T-helper 22 cell (primary cell): ENCODE measurements around the gene KANSL1.
"Not testable (repeated sequence)": the region's sequence is repeated elsewhere in the genome, so short reads cannot be mapped to it uniquely, and the experiment has no call there.

Experiments used
- DNase-seq: peaks from one replicate; pipeline ENCODE4 v3.0.0-alpha.2; 2020; ENCODE audit warnings: low read depth

Gene KANSL1

DNA sequence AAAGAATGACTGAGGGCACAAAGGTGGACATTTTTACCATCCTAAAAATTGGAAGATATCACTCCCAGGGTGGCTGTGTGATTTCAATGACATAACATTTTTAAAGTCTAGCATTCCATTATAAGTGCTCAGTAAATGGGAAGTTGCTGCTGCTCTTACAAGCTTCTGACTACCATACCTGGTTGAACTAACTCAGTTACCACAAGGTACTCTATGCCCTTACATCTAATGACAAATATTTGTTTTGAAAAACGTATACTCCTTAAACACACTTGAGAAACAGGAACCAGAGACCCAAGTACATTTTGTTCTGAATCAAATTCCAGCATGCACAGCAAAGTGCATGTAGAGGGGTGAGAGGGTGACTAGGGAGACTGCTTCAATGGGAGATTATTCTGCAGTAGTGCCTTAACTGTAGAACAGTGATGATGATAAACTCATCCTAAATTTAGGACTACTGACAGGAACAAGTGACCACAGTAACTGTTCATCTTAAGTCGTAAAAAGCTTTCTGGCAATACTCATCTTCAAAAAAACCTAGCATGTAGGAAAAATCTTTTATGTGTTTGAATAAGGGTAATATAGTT, 83.5 kb downstream of the KANSL1 start:
- no peak for DNase-seq

DNA sequence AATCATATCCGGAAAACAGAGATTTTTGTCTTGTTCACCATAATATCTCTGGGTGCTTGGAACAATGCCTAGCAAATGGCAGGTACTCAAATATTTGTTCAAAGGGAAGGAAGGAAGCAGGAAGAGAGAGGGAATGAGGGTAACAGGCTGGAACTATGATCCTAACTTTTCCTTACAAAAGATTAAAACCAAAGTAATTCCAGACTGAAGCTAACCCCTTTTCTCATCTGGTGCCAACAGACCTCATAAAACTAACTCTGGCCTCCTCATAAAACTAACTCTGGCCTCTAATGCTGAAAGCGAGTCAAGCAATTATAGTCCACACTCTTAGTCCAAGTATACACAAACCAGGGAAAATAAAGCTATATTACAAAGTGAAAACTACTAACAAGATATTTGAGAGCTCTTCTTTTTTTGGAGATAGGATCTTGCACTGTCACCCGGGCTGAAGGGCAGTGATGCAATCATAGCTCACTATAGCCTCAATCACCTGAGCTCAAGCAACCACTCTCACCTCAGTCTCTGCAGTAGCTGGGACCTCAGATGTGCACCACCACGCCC, 84.6 kb downstream of the KANSL1 start:
- no peak for DNase-seq

DNA sequence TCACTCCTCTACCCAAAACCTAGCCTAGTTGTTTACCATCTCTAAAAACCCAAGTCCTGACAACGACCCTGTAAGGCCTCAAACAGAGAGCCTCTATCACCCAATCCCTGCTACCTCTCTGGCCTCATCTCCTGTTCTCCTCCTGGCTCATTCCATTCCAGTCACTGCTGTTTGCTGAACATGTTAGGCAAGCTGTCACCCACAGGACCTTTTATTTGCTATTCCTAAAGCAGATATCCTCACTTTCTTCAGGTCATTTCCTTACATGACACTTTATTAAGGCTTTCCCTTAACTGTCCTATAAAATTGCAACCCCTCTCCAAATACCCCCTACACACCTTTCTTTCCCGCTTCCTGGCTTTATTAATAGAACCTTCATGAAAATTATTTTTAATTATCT, 85.1 kb downstream of the KANSL1 start:
- DNase-seq, result no peak

- no peak for DNase-seq
These were observed 86.1 kb downstream of the KANSL1 start for GRCh38 chr17:46106966-46107644.

GRCh38 chr17:46102806-46103205, 90.4 kb downstream of the KANSL1 start:
- not testable (repeated sequence) for DNase-seq

- not testable (repeated sequence) for DNase-seq
These were observed 91.2 kb downstream of the KANSL1 start for GRCh38 chr17:46101785-46102617.

- no peak for DNase-seq
These were observed 92.6 kb downstream of the KANSL1 start for GRCh38 chr17:46100590-46100989.

- DNase-seq, result no peak
These were observed 93.4 kb downstream of the KANSL1 start for GRCh38 chr17:46099865-46100264.

- no peak for DNase-seq
These were observed 95.7 kb downstream of the KANSL1 start for GRCh38 chr17:46097497-46097896.

- no peak for DNase-seq
These were observed 100.2 kb downstream of the KANSL1 start for GRCh38 chr17:46092991-46093390.

DNA sequence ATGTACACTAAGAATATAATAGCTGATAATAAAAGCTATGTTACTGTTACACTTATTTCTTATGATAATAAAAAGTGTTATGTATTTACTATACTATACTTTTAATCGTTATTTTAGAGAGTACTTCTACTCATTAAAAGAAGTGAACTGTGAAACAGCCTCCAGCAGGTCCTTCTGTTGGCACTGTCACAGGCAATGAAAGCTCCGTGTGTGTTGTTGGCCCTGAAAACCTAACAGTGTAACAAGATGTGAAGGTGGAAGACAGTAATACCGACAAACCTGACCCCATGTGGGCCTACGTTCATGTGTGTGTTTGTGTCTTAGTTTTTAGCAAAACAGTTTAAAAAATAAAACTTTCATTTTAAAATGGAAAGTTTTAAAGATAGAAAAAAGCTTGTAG, 102.4 kb downstream of the KANSL1 start:
- DNase-seq, result no peak

DNA sequence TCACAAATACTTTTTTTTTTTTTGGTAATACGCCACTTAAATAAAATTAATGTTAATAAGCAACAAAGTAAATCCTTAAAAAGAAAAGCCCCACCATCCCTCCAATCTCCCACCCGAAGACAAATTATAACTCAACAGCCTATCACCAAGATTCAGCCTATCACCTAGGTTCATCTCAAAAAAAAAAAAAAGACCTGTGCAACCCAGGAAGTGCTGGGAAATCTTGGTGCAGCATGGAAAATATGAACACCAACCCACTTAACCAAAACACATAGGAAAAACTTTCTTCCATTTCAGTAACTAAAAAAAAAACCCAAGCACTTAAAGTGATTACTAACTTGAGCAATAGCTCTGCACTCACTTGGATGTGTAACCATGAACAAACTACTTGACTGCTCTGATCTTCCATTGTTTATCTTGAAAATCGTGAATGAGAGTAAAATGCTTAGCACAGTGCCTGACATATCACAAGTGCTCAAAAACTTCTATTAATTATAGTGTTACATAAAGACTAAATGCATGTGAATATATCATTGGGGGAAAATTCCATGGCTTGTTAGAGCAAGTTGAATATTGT, 103.8 kb downstream of the KANSL1 start:
- DNase-seq, result no peak

- DNase-seq, result no peak
These were observed 104.6 kb downstream of the KANSL1 start for GRCh38 chr17:46088595-46088994.

GRCh38 chr17:46087871-46088270, 105.4 kb downstream of the KANSL1 start:
- not testable (repeated sequence) for DNase-seq

DNA sequence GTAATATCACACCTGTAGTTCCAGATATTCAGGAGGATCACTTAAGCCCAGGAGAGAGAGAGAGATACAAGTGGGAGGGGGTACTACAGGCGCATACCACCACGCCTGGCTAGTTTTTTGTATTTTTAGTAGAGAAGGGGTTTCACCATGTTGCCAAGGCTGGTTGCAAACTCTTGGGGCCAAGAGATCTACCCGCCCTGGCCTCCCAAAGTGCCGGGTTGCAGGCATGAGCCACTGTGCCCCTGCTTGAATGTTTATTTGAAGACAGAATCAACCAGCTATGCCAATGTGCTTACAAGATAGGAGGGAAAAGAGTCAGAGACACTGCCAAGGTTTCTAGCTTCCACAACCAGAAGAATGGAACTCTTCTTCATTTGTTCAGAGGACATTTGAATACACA, 106.4 kb downstream of the KANSL1 start:
- no peak for DNase-seq

GRCh38 chr17:46085522-46085921, 107.7 kb downstream of the KANSL1 start:
- DNase-seq, result no peak

DNA sequence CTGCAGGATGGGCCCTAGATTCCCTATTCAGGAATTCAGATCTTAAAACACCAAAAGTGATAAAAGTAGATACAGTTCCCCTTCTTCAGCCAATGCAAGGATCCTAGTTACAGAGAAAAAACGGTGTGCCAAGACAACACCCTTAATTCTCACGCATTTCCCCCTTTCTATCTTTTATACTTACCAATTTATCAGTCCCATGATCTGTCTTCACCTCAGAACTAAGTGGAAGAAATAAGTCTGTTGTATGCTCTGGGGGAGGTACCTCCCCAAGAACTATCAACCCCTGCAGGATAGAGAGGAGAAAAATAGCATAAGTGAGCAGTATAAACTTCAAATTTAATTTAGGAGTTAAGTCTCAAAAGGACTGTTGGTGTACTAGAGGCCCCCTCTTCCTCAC, 111.0 kb downstream of the KANSL1 start:
- DNase-seq, result no peak

DNA sequence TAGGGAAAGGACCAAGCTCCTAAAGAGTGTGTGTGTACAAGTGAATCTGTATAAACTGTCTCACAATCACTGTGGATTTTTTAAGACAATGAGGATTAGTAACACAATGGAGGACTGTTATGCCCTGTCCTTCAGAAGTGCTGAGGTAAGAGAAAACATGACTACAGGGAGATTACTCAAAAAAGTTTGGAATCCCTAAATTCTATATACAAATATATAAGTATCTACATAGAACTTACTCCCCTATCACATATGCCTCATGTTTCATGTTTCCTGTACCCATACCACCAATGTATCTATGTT, 112.3 kb downstream of the KANSL1 start:
- no peak for DNase-seq

DNA sequence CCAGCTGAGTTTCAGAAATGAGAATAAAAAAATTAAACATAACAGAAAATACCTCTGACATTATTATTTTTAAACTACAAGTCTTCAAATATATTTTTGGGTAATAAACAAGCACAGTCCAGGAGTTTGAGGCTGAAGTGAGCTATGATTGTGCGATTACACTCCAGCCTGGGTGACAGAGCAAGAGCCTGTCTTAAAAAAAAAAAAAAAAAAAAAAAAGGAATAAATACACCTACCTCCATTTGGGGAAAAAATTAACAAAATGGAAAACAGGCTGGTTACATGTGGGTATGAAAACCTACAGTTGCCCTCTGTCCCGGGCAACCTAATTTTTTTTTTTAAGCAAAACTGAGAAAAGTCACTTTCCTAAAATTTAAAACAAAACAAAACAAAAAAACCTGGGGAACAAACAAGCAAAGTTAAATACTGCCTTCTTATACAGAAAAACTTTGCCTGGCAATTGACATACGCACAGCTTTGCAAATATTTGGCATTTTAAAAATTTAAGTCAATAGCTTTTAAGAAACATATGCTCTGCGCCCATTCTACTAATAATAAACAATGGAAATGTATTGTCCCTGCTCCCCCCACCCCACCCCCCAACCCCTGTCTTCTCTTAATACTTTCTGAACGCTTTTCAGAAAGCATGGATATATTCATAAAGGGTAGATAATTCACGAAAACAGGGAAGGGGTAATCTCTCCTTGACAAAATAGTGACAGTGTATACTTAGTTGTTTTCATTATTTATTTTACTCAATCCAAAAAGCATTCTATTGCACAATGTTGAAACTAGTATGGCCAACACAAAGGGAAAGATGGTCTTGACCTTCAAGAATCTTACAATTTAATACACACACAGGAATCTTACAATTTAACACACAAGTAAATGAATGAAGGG, 112.9 kb downstream of the KANSL1 start:
- no peak for DNase-seq

GRCh38 chr17:46078675-46079074, 114.6 kb downstream of the KANSL1 start:
- DNase-seq, result no peak

DNA sequence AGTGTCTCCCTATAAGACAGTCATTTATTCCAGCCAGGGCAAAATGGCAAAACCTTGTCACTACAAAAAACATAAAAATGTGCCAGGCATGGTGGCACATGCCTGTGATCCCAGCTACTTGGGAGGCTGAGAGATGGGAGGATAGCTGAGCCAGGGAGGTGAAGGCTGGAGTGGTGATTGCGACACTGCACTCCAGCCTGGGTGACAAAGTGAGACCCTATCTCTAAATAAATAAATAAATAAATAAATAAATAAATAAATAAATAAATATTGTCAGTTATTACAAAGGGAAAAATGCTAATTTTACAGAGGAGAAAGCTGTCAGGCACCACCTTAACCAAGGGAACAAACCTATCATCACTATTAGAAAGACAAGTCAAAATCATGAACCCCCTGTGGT, 118.7 kb downstream of the KANSL1 start:
- DNase-seq, result no peak

DNA sequence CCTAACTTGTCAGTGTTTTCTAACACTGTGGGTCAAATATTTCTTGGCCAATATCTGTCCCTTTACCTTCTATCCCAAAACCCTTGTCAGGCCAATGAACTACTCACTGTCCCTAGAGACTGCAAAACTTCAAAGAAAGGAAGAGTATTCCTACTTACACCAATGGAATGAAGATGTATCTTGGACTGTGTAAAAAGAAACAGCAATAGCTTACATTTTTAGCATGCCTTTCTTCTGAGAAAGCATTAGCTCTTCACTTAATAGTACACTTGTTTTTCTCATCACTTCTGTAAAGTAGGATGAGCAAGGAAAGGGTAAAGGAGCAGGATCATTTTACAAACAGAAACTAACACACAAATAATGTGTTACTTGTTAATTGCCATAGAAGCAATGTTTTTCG, 120.2 kb downstream of the KANSL1 start:
- no peak for DNase-seq
